ENCODE results near the gene CACNA1C.

Gene CACNA1C

GRCh38 chr12:2627076-2627834, 574.5 kb downstream of the CACNA1C start:
- no peak for DNase-seq (ENCODE audit: low spot score)
- ChIA-PET POLR2A (ENCODE audit: low non-redundant PET) (no interaction called here), CTCF (no interaction called here)
- no peak for TF ChIP-seq CTCF (conservative IDR thresholded peaks at IDR 0.05; ENCODE audit: low read depth)
- no peak overlapping the region for H3K27ac ChIP-seq

GRCh38 chr12:2627835-2628191, 575.0 kb downstream of the CACNA1C start:
- no peak for DNase-seq (ENCODE audit: low spot score)
- ChIA-PET POLR2A (ENCODE audit: low non-redundant PET) (no interaction called here), CTCF (no interaction called here)
- no peak overlapping the region for H3K27ac ChIP-seq
- no peak for TF ChIP-seq CTCF (conservative IDR thresholded peaks at IDR 0.05; ENCODE audit: low read depth)

GRCh38 chr12:2628401-2628800, 575.6 kb downstream of the CACNA1C start:
- no peak for DNase-seq (ENCODE audit: low spot score)
- H3K27ac ChIP-seq, result no peak overlapping the region
- CTCF ChIA-PET, result interaction anchor here (0.6 kb wide), 1 partner anchor 86 kb away, joined by 3 read pairs; no protein-coding TSS in a partner anchor
- TF ChIP-seq CTCF (conservative IDR thresholded peaks at IDR 0.05; ENCODE audit: low read depth), result no peak
- POLR2A ChIA-PET (ENCODE audit: low non-redundant PET), result no interaction called here

GRCh38 chr12:2629051-2629450, 576.3 kb downstream of the CACNA1C start:
- no peak for TF ChIP-seq CTCF (conservative IDR thresholded peaks at IDR 0.05; ENCODE audit: low read depth)
- no peak overlapping the region for H3K27ac ChIP-seq
- DNase-seq (ENCODE audit: low spot score), result no peak
- ChIA-PET POLR2A (ENCODE audit: low non-redundant PET) (no interaction called here), CTCF (interaction anchor here (0.6 kb wide), 1 partner anchor 86 kb away, joined by 3 read pairs; no protein-coding TSS in a partner anchor)

- ChIA-PET CTCF (no interaction called here), POLR2A (ENCODE audit: low non-redundant PET) (no interaction called here)
- no peak for TF ChIP-seq CTCF (conservative IDR thresholded peaks at IDR 0.05; ENCODE audit: low read depth)
- no peak for DNase-seq (ENCODE audit: low spot score)
- H3K27ac ChIP-seq, result no peak overlapping the region
Observed at GRCh38 chr12:2631653-2632350, 579.0 kb downstream of the CACNA1C start.

GRCh38 chr12:2633176-2633824, 580.5 kb downstream of the CACNA1C start:
- no peak for DNase-seq (ENCODE audit: low spot score)
- CTCF ChIA-PET, result no interaction called here
- POLR2A ChIA-PET (ENCODE audit: low non-redundant PET), result no interaction called here
- no peak for TF ChIP-seq CTCF (conservative IDR thresholded peaks at IDR 0.05; ENCODE audit: low read depth)
- no peak overlapping the region for H3K27ac ChIP-seq

Data from RWPE1 (cell line).